ENCODE data around the gene DENND5A. TPM values are rescaled to one million over a fixed set of nuclear protein-coding genes. Genes with fewer than 3 reads are reported as not detected.

The DENND5A gene
- total RNA-seq, 4 donors from 2014 or later = 103 to 135 (median 108) TPM

DNA sequence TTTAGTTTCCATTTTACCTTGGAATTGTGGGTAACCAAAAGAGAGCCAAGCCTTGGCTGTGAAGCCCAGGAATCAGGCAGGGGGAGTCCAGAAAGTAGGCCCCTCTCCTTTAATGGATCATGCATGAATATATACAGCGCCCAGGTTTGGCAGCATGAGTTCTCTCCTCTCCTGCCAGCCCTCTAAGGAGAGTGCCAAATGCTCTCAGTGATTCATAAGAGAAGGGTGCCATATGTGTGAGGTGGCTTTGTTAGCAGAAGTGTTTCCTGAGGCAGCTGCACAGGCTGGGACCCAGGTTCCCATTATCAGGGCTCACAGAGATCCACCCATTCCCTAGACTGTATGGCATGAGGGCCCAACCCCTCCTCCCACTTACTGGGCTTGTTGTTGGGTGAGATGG, 121.4 kb downstream of the DENND5A start:
- no CpG with 5 or more reads among the region's 1 CpG for WGBS
- intact Hi-C loops (cut with DNase I) = no loop called here
- TF ChIP-seq POLR2AphosphoS5 (IDR thresholded peaks at IDR 0.05) (no peak), POLR2A (IDR thresholded peaks at IDR 0.05; ENCODE audit: low read depth) (no peak), EP300 (IDR thresholded peaks at IDR 0.05) (no peak)
- TF ChIP-seq, protein P1, sequence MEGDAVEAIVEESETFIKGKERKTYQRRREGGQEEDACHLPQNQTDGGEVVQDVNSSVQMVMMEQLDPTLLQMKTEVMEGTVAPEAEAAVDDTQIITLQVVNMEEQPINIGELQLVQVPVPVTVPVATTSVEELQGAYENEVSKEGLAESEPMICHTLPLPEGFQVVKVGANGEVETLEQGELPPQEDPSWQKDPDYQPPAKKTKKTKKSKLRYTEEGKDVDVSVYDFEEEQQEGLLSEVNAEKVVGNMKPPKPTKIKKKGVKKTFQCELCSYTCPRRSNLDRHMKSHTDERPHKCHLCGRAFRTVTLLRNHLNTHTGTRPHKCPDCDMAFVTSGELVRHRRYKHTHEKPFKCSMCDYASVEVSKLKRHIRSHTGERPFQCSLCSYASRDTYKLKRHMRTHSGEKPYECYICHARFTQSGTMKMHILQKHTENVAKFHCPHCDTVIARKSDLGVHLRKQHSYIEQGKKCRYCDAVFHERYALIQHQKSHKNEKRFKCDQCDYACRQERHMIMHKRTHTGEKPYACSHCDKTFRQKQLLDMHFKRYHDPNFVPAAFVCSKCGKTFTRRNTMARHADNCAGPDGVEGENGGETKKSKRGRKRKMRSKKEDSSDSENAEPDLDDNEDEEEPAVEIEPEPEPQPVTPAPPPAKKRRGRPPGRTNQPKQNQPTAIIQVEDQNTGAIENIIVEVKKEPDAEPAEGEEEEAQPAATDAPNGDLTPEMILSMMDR (IDR thresholded peaks at IDR 0.05) = no peak
- Histone ChIP-seq H3K27ac (replicated peaks in 1 of 4) (peak overlapping the region in 1 of 4 donors; percentile 6), H3K4me1 (peaks cover 7 to 27% (median 15%) of the 10 kb centered on the region in 4 donors), H3K4me3 (no peak overlapping the region), H3K9me3 (no peaks in the 10 kb centered on the region), H3K27me3 (no peaks in the 10 kb centered on the region), H3K36me3 (peaks cover 27 to 100% (median 98%) of the 10 kb centered on the region in 4 donors)
- DNase-seq (ENCODE audit: extremely low spot score) = no peak

DNA sequence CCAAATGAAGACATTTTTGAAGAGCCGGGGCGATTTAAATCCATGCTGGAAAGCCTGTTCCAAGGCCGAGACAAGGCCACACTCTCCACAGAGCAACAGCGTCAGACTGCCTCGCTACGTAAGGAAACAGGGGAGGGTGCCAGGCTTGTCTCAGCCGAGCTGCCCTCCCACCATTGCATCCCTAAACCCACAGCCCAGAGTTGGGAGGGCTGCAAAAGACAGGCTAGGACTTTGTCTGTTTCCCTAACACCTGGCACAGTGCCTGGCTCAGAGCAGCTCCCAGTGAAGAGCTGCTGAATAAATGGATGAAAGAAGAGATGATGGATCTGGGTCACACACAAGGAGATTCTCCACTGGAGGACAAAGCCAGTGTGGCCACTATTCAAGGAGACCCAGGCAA, 122.4 kb downstream of the DENND5A start:
- peaks cover 11 to 37% (median 24%) of the 10 kb centered on the region in 4 donors for H3K4me1 ChIP-seq
- intact Hi-C loops (cut with DNase I) = no loop called here
- H3K27me3 ChIP-seq = no peaks in the 10 kb centered on the region
- H3K36me3 ChIP-seq = peaks cover 27 to 99% (median 91%) of the 10 kb centered on the region in 4 donors
- WGBS = 70% methylated on average over 7 of the region's 7 CpGs
- no peaks in the 10 kb centered on the region for H3K9me3 ChIP-seq
- H3K27ac ChIP-seq (replicated peaks in 1 of 4) = peak overlapping the region in 2 of 4 donors; percentile 26 to 27
- TF ChIP-seq EP300 (IDR thresholded peaks at IDR 0.05) (no peak), POLR2A (IDR thresholded peaks at IDR 0.05; ENCODE audit: low read depth) (no peak), POLR2AphosphoS5 (IDR thresholded peaks at IDR 0.05) (peak in 1 of 2 donors; percentile 19)
- no peak overlapping the region for H3K4me3 ChIP-seq
- DNase-seq (ENCODE audit: extremely low spot score) = no peak

DNA sequence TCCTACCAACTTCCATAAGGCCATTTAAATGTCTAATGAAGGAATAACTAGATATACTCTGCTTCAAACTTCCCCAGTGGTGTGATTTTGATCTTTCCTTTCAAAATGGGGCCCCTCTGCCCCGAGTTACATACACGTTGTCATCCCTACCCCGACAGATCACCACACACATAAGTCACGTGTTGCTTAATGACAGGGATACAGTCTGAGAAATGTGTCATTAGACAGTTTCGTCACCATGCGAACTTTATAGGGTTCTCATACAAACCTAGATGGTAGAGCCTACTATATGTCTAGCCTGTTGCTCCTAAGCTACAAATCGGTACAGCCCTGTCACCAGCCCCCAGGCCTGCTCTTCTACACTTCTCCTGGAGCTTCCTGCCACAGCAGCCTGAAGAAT, 124.0 kb downstream of the DENND5A start:
- Histone ChIP-seq H3K4me1 (peaks cover 16 to 44% (median 31%) of the 10 kb centered on the region in 4 donors), H3K9me3 (no peaks in the 10 kb centered on the region), H3K4me3 (no peak overlapping the region), H3K36me3 (peaks cover 12 to 84% (median 76%) of the 10 kb centered on the region in 4 donors), H3K27me3 (no peaks in the 10 kb centered on the region), H3K27ac (replicated peaks in 1 of 4) (no peak overlapping the region)
- DNase-seq (ENCODE audit: extremely low spot score) = no peak
- TF ChIP-seq, protein P1 (IDR thresholded peaks at IDR 0.05) = no peak
- no peak for TF ChIP-seq POLR2A (IDR thresholded peaks at IDR 0.05; ENCODE audit: low read depth)
- no peak for TF ChIP-seq POLR2AphosphoS5 (IDR thresholded peaks at IDR 0.05)
- TF ChIP-seq EP300 (IDR thresholded peaks at IDR 0.05) = no peak
- WGBS = 89% methylated on average over 7 of the region's 7 CpGs
- intact Hi-C loops (cut with DNase I) = no loop called here

DNA sequence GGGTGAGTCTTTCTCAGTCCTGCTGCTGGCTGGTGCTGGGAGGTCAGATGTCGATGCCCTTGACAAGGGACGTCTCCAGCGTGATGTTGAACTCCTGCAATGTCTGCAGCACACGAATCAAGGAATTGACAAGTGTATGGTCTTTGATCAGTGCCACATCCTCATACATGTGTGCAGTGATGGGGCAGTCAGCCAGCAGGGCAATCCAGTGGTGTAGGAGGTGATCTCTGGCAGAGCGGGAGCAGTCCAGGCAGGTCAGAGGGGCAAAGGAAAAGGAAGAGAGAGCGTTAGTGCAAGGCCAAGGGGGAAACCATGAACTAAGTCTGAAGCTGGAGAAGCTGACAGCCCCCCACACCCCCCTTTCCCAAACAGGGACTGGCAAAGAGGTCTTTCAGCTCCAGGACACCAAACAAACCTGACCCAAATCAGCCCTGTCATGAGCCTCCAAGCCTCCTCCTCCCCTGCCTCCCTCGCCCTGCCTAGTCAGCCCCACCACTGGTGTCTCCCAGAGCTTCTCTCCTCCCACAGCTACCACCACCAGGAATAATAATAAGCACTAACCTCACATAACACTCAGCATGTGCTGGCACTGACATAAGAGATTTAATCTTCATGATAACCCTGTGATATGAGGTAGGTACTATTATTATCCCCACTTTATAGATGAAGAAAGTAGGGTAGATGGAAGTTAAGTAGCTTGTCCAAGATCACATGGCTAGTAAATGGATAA, 125.4 kb downstream of the DENND5A start:
- no peak overlapping the region for H3K4me3 ChIP-seq
- 76% methylated on average over 7 of the region's 7 CpGs for WGBS
- no peaks in the 10 kb centered on the region for H3K27me3 ChIP-seq
- intact Hi-C loops (cut with DNase I) = loop anchor here (5.0 kb wide), 1 partner anchor 222 kb away; no protein-coding TSS in a partner anchor
- no peak for DNase-seq (ENCODE audit: extremely low spot score)
- H3K9me3 ChIP-seq = no peaks in the 10 kb centered on the region
- H3K27ac ChIP-seq (replicated peaks in 1 of 4) = peak overlapping the region; percentile 29 to 70 (median 48)
- TF ChIP-seq EP300 (IDR thresholded peaks at IDR 0.05) (no peak), POLR2AphosphoS5 (IDR thresholded peaks at IDR 0.05) (no peak), POLR2A (IDR thresholded peaks at IDR 0.05; ENCODE audit: low read depth) (no peak)
- TF ChIP-seq, protein P1 (IDR thresholded peaks at IDR 0.05) = no peak
- H3K4me1 ChIP-seq = peaks cover 16 to 44% (median 31%) of the 10 kb centered on the region in 4 donors
- H3K36me3 ChIP-seq = peaks cover 12 to 79% (median 64%) of the 10 kb centered on the region in 4 donors

Data from esophagus muscularis mucosa (tissue), 4 donors.